Measurements from ENCODE around the gene NEK1.

Gene NEK1

GRCh38 chr4:169611991-169612870, at the start of gene NEK1:
Gene NEK1 (minus strand): TSS chr4:169612583. CDS start chr4:169602630, 9,953 bp downstream.
- peak; percentile 88 for DNase-seq

- DNase-seq = no peak
These were observed 49.4 kb upstream of the NEK1 start for GRCh38 chr4:169661761-169662160.

GRCh38 chr4:169660929-169661328, 48.5 kb upstream of the NEK1 start:
- DNase-seq = no peak

GRCh38 chr4:169659716-169660670, 47.6 kb upstream of the NEK1 start:
- peak; percentile 81 for DNase-seq

- no peak for DNase-seq
These were observed 46.8 kb upstream of the NEK1 start for GRCh38 chr4:169658975-169659715.

GRCh38 chr4:169658196-169658595, 45.8 kb upstream of the NEK1 start:
- DNase-seq = no peak

- DNase-seq = no peak
These were observed 45.2 kb upstream of the NEK1 start for GRCh38 chr4:169657470-169658107.

GRCh38 chr4:169655401-169655800, 43.0 kb upstream of the NEK1 start:
- DNase-seq = no peak

GRCh38 chr4:169652535-169652934, 40.2 kb upstream of the NEK1 start:
- no peak for DNase-seq

GRCh38 chr4:169650227-169650936, 38.0 kb upstream of the NEK1 start:
- no peak for DNase-seq

GRCh38 chr4:169649545-169650226, 37.3 kb upstream of the NEK1 start:
- DNase-seq = no peak

GRCh38 chr4:169645627-169646026, 33.2 kb upstream of the NEK1 start:
- no peak for DNase-seq

- DNase-seq = no peak
These were observed 32.4 kb upstream of the NEK1 start for GRCh38 chr4:169644802-169645201.

- no peak for DNase-seq
These were observed 28.0 kb upstream of the NEK1 start for GRCh38 chr4:169640261-169640870.

- no peak for DNase-seq
These were observed 22.6 kb upstream of the NEK1 start for GRCh38 chr4:169634975-169635374.

GRCh38 chr4:169632896-169633295, 20.5 kb upstream of the NEK1 start:
- DNase-seq = no peak

- DNase-seq = no peak
These were observed 17.7 kb upstream of the NEK1 start for GRCh38 chr4:169630069-169630468.

GRCh38 chr4:169628579-169628978, 16.2 kb upstream of the NEK1 start:
- no peak for DNase-seq

GRCh38 chr4:169627307-169627706, 14.9 kb upstream of the NEK1 start:
- DNase-seq = no peak

All from stimulated activated CD4-positive, alpha-beta T cell treated with anti-CD3 and anti-CD28 coated beads, Interleukin-1b, Interleukin-23, amount 100 ng/mL, for 48 hours (primary cell).